ENCODE results near the gene DOCK2.

The DOCK2 gene

DNA sequence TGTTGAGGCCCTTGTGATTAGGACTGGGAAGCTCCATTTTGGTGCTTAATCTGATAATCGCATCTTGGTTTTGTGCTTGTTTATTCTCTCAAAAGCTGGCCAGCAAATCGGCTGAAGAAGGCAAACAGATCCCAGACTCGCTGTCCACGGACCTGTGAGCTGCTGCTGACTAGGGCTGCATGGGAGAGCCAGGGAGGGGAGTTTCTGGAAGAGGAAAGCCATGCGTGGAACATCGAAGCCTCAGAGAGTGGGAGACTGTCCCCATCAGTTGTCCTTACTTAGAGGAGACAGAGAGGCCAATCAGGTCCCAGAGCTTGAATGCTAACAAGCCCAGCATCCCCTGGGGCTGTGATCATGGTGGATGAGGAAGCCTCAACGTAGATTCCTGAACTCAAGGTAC lies 445.6 kb downstream of the DOCK2 start:
- no peak for TF ChIP-seq SIN3A (IDR thresholded peaks at IDR 0.05; ENCODE audit: borderline replicate concordance, insufficient read depth, low read length)
- no peak for TF ChIP-seq FOXP2 (optimal IDR thresholded peaks at IDR 0.05; ENCODE audit: borderline replicate concordance, extremely low read depth, extremely low read length, insufficient read depth)

DNA sequence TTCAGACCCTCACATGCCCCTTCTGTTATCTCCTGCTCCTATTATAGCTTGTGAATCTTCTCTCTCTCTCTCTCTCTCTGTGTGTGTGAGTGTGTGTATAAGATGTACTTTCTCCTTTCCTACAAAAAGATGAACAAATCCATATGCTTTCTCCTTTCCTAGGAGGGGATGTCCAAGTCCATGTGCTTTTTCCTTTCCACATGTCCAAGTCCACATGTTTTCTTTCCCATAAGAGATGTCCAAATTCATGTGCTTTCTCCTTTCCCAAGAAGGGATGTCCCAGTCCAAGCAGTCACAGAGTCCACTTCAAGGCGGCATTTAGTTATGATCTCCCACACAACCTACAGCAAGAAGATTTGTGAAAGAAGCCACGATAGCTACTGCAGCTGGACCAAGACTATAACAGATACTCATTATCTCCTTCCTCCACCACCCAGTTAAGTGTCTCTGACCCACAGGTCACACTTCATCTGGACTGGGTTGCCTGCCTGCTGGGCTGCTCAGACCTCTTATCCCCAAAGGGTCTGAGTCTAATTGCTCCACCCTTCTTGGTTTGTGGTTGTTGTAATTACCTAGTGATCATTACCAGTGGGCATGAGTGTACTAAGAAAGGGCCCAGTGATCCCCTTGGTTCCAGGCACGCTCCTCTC lies 450.2 kb downstream of the DOCK2 start:
- no peak for TF ChIP-seq POLR2AphosphoS5 (IDR thresholded peaks at IDR 0.05; ENCODE audit: low read depth, low read length)
- TF ChIP-seq FOXP2 (optimal IDR thresholded peaks at IDR 0.05; ENCODE audit: borderline replicate concordance, extremely low read depth, extremely low read length, insufficient read depth) = no peak
- TF ChIP-seq SIN3A (IDR thresholded peaks at IDR 0.05; ENCODE audit: borderline replicate concordance, insufficient read depth, low read length) = no peak
- no peak for TF ChIP-seq TAF1 (IDR thresholded peaks at IDR 0.05; ENCODE audit: borderline replicate concordance, insufficient read depth, low read length)
- TF ChIP-seq, protein P1, sequence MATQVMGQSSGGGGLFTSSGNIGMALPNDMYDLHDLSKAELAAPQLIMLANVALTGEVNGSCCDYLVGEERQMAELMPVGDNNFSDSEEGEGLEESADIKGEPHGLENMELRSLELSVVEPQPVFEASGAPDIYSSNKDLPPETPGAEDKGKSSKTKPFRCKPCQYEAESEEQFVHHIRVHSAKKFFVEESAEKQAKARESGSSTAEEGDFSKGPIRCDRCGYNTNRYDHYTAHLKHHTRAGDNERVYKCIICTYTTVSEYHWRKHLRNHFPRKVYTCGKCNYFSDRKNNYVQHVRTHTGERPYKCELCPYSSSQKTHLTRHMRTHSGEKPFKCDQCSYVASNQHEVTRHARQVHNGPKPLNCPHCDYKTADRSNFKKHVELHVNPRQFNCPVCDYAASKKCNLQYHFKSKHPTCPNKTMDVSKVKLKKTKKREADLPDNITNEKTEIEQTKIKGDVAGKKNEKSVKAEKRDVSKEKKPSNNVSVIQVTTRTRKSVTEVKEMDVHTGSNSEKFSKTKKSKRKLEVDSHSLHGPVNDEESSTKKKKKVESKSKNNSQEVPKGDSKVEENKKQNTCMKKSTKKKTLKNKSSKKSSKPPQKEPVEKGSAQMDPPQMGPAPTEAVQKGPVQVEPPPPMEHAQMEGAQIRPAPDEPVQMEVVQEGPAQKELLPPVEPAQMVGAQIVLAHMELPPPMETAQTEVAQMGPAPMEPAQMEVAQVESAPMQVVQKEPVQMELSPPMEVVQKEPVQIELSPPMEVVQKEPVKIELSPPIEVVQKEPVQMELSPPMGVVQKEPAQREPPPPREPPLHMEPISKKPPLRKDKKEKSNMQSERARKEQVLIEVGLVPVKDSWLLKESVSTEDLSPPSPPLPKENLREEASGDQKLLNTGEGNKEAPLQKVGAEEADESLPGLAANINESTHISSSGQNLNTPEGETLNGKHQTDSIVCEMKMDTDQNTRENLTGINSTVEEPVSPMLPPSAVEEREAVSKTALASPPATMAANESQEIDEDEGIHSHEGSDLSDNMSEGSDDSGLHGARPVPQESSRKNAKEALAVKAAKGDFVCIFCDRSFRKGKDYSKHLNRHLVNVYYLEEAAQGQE (IDR thresholded peaks at IDR 0.05; ENCODE audit: insufficient read depth in 1 of 2, low read depth in 2 of 2, low read length in 2 of 2) = no peak

DNA sequence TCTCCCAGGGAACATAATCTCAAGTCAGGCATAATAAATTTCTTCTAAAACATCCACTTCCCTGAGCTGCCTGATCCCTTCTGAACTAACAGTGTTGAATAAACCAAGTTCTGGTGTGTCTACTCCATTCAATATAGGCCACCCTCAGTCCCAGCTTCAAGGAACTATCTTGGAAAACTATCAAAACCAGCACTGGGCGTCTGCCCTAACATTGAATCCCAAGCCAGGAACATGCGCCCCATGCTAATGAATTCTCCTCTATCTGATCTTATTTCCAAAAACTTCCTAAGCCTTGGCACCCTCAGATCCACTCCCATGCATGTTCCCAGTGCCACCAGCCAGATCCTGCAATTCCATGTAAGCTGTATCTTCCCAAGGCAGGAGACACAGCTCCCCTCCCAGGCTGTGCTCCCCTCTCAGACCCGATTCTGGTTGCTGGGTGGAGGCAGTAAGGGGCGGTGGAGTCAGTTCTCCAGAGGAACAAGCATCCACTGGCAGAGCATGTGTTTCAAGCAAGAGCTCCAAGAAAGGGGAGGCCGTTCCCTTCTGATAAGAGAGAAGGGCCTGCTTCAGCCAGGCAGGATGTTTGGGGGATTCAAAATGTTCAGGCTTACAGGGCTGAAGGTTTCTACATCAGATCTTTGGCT lies 455.5 kb downstream of the DOCK2 start:
- TF ChIP-seq TAF1 (IDR thresholded peaks at IDR 0.05; ENCODE audit: borderline replicate concordance, insufficient read depth, low read length) (no peak), POLR2AphosphoS5 (IDR thresholded peaks at IDR 0.05; ENCODE audit: low read depth, low read length) (no peak), FOXP2 (optimal IDR thresholded peaks at IDR 0.05; ENCODE audit: borderline replicate concordance, extremely low read depth, extremely low read length, insufficient read depth) (no peak), SIN3A (IDR thresholded peaks at IDR 0.05; ENCODE audit: borderline replicate concordance, insufficient read depth, low read length) (no peak)
- TF ChIP-seq, protein P1 (IDR thresholded peaks at IDR 0.05; ENCODE audit: insufficient read depth in 1 of 2, low read depth in 2 of 2, low read length in 2 of 2) = no peak

DNA sequence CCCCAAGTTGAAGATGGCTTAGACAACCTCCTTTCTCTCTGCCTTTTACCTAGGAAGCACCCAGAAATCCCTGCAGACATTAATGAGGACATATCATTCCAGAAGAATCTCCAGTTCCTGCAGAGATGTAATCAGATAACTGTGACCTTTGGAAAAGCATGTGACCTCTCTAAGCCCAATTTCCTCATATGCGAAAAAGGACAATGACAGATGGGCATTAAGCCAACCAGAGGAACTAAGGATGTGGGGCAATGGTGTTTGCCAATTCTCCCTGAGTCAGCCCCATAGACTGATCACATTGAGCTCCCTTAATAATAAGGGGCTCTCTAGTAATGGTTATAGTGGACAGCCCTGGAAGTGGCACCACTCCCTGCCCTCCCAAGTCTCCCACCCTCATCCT lies 458.6 kb downstream of the DOCK2 start:
- TF ChIP-seq FOXP2 (optimal IDR thresholded peaks at IDR 0.05; ENCODE audit: borderline replicate concordance, extremely low read depth, extremely low read length, insufficient read depth) = no peak
- TF ChIP-seq, protein P1 (IDR thresholded peaks at IDR 0.05; ENCODE audit: insufficient read depth in 1 of 2, low read depth in 2 of 2, low read length in 2 of 2) = no peak
- no peak for TF ChIP-seq TAF1 (IDR thresholded peaks at IDR 0.05; ENCODE audit: borderline replicate concordance, insufficient read depth, low read length)
- TF ChIP-seq SIN3A (IDR thresholded peaks at IDR 0.05; ENCODE audit: borderline replicate concordance, insufficient read depth, low read length) = no peak
- TF ChIP-seq POLR2AphosphoS5 (IDR thresholded peaks at IDR 0.05; ENCODE audit: low read depth, low read length) = no peak

DNA sequence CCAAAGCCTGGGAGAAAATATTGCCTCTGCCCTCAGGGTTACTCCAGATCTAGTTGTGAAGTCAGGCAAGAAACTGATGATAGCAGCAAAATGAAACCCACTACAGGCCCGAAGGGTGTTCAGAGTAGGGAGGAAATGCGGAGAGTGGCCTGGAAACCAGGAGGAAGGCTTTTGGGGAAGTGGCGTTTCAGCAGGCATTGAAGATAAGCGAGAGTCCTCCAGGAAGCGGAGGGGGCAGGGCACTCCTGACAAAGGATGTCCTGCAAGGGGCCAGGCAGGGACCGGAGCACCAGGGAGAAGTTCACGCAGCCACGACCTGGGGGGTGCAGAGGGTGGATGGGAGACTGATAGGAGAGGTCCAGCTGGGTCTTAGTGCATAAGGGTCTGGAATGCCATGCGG lies 460.9 kb downstream of the DOCK2 start:
- TF ChIP-seq SIN3A (IDR thresholded peaks at IDR 0.05; ENCODE audit: borderline replicate concordance, insufficient read depth, low read length) = no peak
- no peak for TF ChIP-seq FOXP2 (optimal IDR thresholded peaks at IDR 0.05; ENCODE audit: borderline replicate concordance, extremely low read depth, extremely low read length, insufficient read depth)
- TF ChIP-seq, protein P1 (IDR thresholded peaks at IDR 0.05; ENCODE audit: insufficient read depth in 1 of 2, low read depth in 2 of 2, low read length in 2 of 2) = no peak
- TF ChIP-seq TAF1 (IDR thresholded peaks at IDR 0.05; ENCODE audit: borderline replicate concordance, insufficient read depth, low read length) = no peak
- TF ChIP-seq POLR2AphosphoS5 (IDR thresholded peaks at IDR 0.05; ENCODE audit: low read depth, low read length) = no peak
